Measurements from ENCODE around the gene ABL1. TPM values are rescaled to one million over a fixed set of nuclear protein-coding genes. Genes with fewer than 3 reads are reported as not detected.
A peak's percentile ranks its signal among the peaks of the same experiment; 100 is the strongest.

ABL1 gene
- total and polyA plus RNA-seq, 7 donors: 24.5 to 127 (median 69.6) TPM

GRCh38 chr9:130873966-130874365 is 38.9 kb downstream of the ABL1 start:
- no peak for DNase-seq
- WGBS, 2 donors: 83 to 92% methylated on average over 8 of the region's 8 CpGs
- Histone ChIP-seq H3K4me1 (peaks cover 0 to 53% (median 47%) of the 10 kb centered on the region in 4 donors), H3K9me3 (no peaks in the 10 kb centered on the region), H3K27ac (peak overlapping the region; percentile 59 to 73 (median 68)), H3K27me3 (no peaks in the 10 kb centered on the region), H3K4me3 (no peak overlapping the region), H3K36me3 (peaks cover 31 to 97% (median 54%) of the 10 kb centered on the region in 4 donors)
- TF ChIP-seq POLR2A (IDR thresholded peaks at IDR 0.05) (no peak), EP300 (IDR thresholded peaks at IDR 0.05) (no peak), POLR2AphosphoS5 (IDR thresholded peaks at IDR 0.05) (no peak)
- intact Hi-C loops (cut with DNase I): no loop called here

GRCh38 chr9:130874783-130875182 is 39.7 kb downstream of the ABL1 start:
- H3K36me3 ChIP-seq: peaks cover 39 to 100% (median 62%) of the 10 kb centered on the region in 4 donors
- 86 to 95% methylated on average over 5 of the region's 5 CpGs for WGBS, 2 donors
- intact Hi-C loops (cut with DNase I): no loop called here
- H3K4me1 ChIP-seq: peaks cover 0 to 45% (median 39%) of the 10 kb centered on the region in 4 donors
- H3K9me3 ChIP-seq: no peaks in the 10 kb centered on the region
- TF ChIP-seq EP300 (IDR thresholded peaks at IDR 0.05) (no peak), CTCF (IDR thresholded peaks at IDR 0.05) (no peak), POLR2A (IDR thresholded peaks at IDR 0.05) (no peak), POLR2AphosphoS5 (IDR thresholded peaks at IDR 0.05) (no peak)
- H3K27ac ChIP-seq: peak overlapping the region in 1 of 4 donors; percentile 64
- no peak for DNase-seq
- H3K27me3 ChIP-seq: no peaks in the 10 kb centered on the region
- H3K4me3 ChIP-seq: no peak overlapping the region

- peak overlapping the region in 1 of 4 donors; percentile 13 for H3K27ac ChIP-seq
- H3K9me3 ChIP-seq: no peaks in the 10 kb centered on the region
- no peak overlapping the region for H3K4me3 ChIP-seq
- 94 to 95% methylated on average over 6 of the region's 6 CpGs for WGBS, 2 donors
- H3K4me1 ChIP-seq: peaks cover 0 to 20% (median 16%) of the 10 kb centered on the region in 4 donors
- H3K27me3 ChIP-seq: no peaks in the 10 kb centered on the region
- no peak for DNase-seq
- TF ChIP-seq POLR2AphosphoS5 (IDR thresholded peaks at IDR 0.05): no peak
- no peak for TF ChIP-seq CTCF (IDR thresholded peaks at IDR 0.05)
- TF ChIP-seq POLR2A (IDR thresholded peaks at IDR 0.05): no peak
- no peak for TF ChIP-seq EP300 (IDR thresholded peaks at IDR 0.05)
- H3K36me3 ChIP-seq: peaks cover 59 to 100% (median 74%) of the 10 kb centered on the region in 4 donors
- intact Hi-C loops (cut with DNase I): no loop called here
Observed at GRCh38 chr9:130877300-130877699, 42.2 kb downstream of the ABL1 start.

- H3K4me1 ChIP-seq: peaks cover 0 to 10% (median 6%) of the 10 kb centered on the region in 4 donors
- no peaks in the 10 kb centered on the region for H3K9me3 ChIP-seq
- H3K4me3 ChIP-seq: no peak overlapping the region
- 87 to 92% methylated on average over 6 of the region's 6 CpGs for WGBS, 2 donors
- TF ChIP-seq EP300 (IDR thresholded peaks at IDR 0.05): no peak
- intact Hi-C loops (cut with DNase I): no loop called here
- H3K27ac ChIP-seq: no peak overlapping the region
- H3K27me3 ChIP-seq: no peaks in the 10 kb centered on the region
- peaks cover 61 to 100% (median 73%) of the 10 kb centered on the region in 4 donors for H3K36me3 ChIP-seq
- no peak for DNase-seq
Observed at GRCh38 chr9:130878295-130878694, 43.2 kb downstream of the ABL1 start.

GRCh38 chr9:130879863-130880411 is 44.9 kb downstream of the ABL1 start:
- TF ChIP-seq CTCF (IDR thresholded peaks at IDR 0.05) (no peak), EP300 (IDR thresholded peaks at IDR 0.05) (no peak), POLR2AphosphoS5 (IDR thresholded peaks at IDR 0.05) (no peak), POLR2A (IDR thresholded peaks at IDR 0.05) (no peak)
- no peak overlapping the region for H3K27ac ChIP-seq
- H3K36me3 ChIP-seq: peaks cover 57 to 100% (median 73%) of the 10 kb centered on the region in 4 donors
- intact Hi-C loops (cut with DNase I): loop anchor here (10.0 kb wide), 1 partner anchor 165 kb away; no protein-coding TSS in a partner anchor
- no peaks in the 10 kb centered on the region for H3K27me3 ChIP-seq
- no peak overlapping the region for H3K4me3 ChIP-seq
- 72 to 91% methylated on average over 9 of the region's 9 CpGs for WGBS, 2 donors
- peaks cover 0 to 9% (median 7%) of the 10 kb centered on the region in 4 donors for H3K4me1 ChIP-seq
- DNase-seq: no peak
- no peaks in the 10 kb centered on the region for H3K9me3 ChIP-seq

Data from sigmoid colon (tissue), 7 donors.